GOT3 (cell line): Measurements from ENCODE around the gene MRPL58.
"Not testable (repeated sequence)": the region's sequence is repeated elsewhere in the genome, so short reads cannot be mapped to it uniquely, and the experiment has no call there.

ENCODE experiments used
- DNase-seq: peaks from one replicate; lab custom pipeline; 2025; ENCODE audit warnings: mixed read lengths; lab: John Stamatoyannopoulos, UW

MRPL58 gene

GRCh38 chr17:75013092-75013559 is 656 bp downstream of the MRPL58 start:
- no peak for DNase-seq

DNA sequence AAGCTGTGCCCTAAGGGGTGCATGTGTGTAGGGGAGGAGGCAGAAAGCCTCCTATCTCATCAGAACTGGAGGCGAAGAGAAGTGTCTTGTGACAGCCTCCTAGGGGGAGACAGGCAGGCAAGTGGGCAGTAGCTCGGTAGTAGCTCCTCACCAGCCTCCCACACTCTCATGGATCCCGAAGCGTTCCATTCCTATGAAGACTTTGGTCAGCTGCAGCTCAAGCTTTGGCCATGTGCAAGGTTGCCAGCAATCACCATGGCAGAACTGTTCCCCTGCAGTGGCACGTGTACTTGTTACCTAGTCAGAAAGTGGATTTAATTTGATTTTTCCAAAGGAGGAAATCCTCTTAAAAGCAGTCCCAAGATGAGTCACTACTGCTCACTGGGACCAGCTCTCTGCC is 6.7 kb downstream of the MRPL58 start:
- no peak for DNase-seq

GRCh38 chr17:75019710-75020109 is 7.2 kb downstream of the MRPL58 start:
- no peak for DNase-seq

DNA sequence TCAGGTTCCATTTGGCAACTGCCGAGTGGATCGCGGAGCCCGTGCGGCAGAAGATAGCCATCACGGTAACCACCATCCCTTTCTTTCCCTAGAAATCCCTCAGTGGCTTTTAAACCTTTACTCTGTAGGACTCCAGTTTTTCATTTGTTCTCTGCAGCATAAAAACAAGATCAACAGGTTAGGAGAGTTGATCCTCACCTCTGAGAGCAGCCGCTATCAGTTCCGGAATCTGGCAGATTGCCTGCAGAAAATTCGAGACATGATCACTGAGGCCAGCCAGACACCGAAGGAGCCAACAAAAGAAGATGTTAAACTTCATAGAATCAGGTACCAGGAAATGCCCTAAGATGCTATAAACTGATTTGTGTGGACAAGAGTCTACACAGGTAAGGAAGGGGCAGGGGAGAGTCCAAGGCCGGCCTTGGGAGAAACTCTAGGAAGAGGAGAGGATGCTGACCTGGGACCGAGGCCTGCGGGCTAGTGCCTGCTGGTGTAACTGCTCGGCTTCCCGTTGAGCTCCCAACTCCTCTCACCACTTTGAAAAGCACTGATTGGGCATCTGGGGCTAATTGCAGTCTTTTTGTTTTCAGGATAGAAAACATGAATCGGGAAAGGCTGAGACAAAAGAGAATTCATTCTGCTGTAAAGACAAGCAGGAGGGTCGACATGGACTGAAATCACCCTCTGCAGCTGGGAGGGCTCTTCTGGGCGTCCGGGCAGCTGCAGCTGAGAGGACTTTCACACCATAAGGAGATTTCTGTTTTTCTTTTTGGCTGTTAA is 8.1 kb downstream of the MRPL58 start:
- no peak for DNase-seq

- no peak for DNase-seq
These were observed 12.4 kb downstream of the MRPL58 start for GRCh38 chr17:75024686-75025397.

DNA sequence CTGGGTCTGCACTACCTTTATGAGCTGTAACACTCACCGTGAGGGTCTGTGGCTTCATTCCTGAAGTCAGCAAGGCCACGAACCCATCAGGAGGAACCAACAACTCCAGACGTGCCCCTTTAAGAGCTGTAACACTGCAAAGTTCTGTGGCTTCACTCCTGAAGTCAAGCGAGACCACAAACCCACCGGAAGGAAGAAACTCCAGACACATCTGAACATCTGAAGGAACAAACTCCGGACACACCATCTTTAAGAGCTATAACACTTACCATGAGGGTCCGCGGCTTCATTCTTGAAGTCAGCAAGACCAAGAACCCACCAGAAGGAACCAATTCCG is 12.9 kb downstream of the MRPL58 start:
- not testable (repeated sequence) for DNase-seq

GRCh38 chr17:75026650-75027049 is 14.2 kb downstream of the MRPL58 start:
- DNase-seq = not testable (repeated sequence)

DNA sequence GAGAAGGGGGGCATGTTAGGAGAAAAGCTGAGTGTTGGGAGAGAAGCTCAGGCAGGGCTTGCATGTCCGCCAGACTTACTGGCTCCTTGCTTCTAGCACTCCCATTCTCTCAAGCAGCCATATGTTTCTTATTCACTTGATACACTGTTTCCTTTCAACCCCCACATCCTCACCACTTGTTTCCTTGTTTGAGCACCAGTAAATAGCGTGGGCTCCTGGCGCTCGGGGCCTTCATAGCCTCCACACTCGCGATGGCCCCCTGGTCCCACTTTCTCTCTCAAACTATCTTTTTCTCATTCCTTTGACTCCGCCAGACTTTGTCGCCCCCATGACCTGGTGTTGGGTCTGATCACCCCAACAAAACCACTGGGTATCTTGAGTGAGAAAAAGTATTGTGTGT is 17.7 kb downstream of the MRPL58 start:
- no peak for DNase-seq

- DNase-seq = peak; percentile 37
These were observed 19.7 kb downstream of the MRPL58 start for GRCh38 chr17:75031972-75032719.

DNA sequence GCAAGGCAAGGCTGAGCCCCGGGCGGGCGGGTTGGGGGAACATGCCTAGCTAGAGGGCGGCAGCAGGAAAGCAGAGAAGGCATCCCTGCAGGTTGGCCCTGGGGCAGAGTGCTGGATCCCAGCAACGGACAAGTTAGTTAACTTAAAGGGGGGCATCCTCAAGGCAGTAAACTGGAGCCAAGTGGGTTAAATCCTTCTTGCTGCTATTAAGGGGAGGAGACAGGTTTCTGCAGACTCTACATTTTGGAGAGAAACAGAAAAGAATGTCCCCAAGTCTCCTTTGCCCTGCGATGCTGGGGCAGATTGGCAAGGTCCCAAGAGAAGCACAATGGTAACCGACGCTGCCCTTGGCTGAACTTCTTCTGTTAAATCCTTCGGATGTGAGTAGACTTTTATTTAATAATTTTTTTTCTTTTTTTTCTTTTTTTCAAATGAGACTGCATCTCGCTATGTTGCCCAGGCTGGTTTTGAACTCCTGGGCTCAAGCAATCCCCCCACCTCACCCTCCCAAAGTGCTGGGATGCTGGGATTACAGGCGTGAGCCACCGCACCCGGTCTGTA is 20.3 kb downstream of the MRPL58 start:
- DNase-seq = no peak

GRCh38 chr17:75033346-75034235 is 21.1 kb downstream of the MRPL58 start:
- peak; percentile 92 for DNase-seq

GRCh38 chr17:75034236-75034908 is 21.9 kb downstream of the MRPL58 start:
- DNase-seq = peak; percentile 79

DNA sequence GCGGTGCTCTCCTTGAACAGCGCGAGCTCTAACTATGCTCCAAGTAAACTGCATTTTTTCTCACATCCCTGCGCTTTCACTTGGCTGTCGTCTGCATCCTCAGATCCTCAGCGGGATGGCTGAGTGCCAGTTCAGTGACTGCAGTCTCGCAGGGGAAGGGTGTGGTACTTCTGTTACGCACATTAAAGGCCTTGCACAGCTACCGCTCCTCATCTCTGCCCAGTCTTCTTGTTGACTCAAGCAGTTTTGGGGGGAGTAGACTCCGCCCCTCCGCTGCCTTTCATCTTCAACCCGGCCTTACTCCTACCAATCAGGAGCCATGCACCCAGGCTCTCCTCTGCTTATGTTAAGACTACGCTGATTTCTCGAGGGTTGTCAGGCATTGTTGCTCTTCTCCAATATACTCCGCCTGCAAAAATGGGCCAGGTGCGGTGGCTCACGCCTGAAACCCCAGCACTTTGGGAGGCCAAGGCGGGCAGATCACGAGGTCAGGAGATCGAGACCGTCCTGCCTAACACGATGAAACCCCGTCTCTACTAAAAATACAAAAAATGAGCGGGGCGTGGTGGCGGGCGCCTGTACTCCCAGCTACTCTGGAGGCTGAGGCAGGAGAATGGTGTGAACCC is 24.3 kb downstream of the MRPL58 start:
- DNase-seq = peak; percentile 12

- DNase-seq = no peak
These were observed 26.8 kb downstream of the MRPL58 start for GRCh38 chr17:75039238-75039637.

DNA sequence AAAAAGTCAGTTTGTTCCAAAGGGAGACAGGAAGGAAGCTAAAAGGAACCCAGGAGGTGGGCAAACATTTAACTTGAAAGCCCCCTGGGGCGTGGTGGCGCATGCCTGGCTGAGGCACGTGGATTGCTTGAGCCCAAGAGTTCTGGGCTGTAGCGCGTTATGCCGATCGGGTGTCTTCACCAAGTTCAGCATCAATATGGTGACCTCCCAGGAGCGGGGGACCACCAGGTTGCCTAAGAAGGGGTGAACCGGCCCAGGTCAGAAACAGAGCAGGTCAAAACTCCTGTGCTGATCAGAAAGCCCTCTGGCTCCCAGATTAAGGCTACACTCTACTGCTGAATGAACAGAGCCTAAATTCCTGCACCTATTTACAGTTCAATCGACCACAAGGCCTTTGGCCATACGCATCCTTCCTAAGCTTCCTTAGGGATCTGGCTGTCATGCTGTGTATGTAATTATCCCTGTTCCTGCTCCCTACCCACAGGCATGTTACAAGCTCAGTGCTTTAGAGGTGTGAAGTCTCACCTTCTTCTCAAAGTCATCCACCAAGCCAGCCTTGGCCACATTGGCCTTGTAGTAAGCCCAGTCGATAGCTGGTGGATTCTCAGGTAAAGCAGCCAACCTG is 29.3 kb downstream of the MRPL58 start:
- no peak for DNase-seq

DNA sequence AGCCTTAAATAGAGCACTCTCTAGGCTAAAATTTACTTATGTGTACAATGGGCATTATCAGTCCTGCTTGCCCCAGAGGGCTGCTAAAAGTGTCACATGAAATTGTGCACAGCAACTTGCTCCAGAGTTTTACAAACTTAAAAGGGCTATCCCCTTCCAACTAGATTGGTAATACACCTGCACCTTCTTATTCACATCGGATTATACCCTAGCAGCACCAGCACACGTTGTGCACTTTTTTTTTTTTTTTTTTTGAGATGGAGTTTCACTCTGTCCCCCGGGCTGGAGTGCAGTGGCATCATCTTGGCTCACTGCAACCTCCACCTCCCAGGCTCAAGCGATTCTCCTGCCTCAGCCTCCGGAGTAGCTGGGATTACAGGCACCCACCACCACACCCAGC is 31.3 kb downstream of the MRPL58 start:
- DNase-seq = not testable (repeated sequence)

DNA sequence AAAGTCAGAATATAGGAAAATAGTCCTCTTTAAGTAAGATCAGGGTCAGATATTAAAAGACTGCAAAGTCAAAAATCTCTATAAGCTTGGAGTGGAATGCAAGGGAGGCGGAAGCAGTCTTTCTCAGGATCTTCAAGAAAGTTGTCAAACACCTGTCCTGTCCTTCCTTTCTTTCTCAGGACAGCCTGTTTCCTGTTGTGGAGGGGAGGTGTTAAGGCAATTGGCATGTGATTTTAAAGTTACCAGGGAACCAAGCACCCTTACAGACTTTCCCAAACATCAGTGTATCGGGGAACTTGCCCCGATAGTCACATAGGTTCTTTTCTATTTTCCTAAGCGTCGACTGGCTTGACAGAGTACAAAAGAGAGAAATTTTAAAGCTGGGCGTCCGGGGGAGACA is 32.2 kb downstream of the MRPL58 start:
- DNase-seq = no peak

GRCh38 chr17:75045946-75046406 is 33.5 kb downstream of the MRPL58 start:
- not testable (repeated sequence) for DNase-seq

- peak; percentile 86 for DNase-seq
These were observed 34.2 kb downstream of the MRPL58 start, which contains the start of the genes ATP5PD and KCTD2 for GRCh38 chr17:75046407-75047289. Gene ATP5PD (minus strand): TSS chr17:75046969. CDS start chr17:75042650, 4,319 bp downstream. Gene KCTD2 (plus strand): TSS chr17:75047225. CDS start chr17:75047251, 26 bp downstream.
